HG03521 (cell line): ENCODE results near the gene BID.
"Not testable (repeated sequence)": the region's sequence is repeated elsewhere in the genome, so short reads cannot be mapped to it uniquely, and the experiment has no call there.

Experiments
- ATAC-seq: cut with Tn5 transposase; IDR thresholded peaks from one replicate; pipeline ENCODE4 v1.9.1; 2021; ENCODE audit warnings: mild to moderate bottlenecking, moderate library complexity; ENCODE audit not compliant: unreplicated experiment

BID gene

GRCh38 chr22:17705951-17706900, 68.0 kb downstream of the BID start:
- peak; percentile 56 for ATAC-seq

GRCh38 chr22:17705546-17705945, 68.7 kb downstream of the BID start:
- no peak for ATAC-seq

DNA sequence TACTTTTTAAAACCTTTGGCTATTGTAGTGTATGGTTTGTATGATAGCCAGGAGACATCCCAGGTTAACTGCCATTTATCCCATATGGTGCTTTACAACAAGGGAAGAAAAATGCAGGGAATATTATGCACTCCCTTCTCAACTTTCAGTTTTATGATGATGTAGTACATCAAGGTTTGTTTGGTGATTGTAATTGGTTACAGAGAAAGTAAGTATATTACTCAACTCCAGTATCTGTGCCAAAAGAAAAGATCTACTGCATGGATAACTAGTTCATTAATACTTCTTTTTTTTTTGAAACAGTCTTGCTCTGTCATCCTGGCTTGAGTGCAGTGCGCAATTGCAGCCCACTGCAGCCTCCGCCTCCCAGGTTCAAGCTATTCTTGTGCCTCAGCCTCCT, 70.5 kb downstream of the BID start:
- ATAC-seq, result no peak

DNA sequence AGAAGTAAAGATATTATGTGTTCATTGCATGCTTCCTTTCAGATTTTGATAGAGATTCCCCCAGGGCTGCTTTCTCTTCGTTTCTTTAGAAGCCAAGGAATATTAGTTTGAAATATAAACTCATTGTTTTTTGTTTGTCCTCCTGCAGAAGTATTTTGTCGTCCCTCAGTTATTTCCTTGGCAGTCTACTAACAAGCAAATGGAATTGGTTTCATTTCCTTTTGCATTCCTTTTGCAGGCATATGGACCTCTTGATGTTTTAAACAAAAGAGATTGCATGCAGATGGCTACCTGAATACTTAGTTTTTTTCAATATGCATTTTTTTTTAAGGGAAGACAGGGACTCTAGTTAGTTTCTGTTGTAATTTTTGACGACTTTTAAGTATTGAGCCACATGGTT, 73.5 kb downstream of the BID start:
- no peak for ATAC-seq

DNA sequence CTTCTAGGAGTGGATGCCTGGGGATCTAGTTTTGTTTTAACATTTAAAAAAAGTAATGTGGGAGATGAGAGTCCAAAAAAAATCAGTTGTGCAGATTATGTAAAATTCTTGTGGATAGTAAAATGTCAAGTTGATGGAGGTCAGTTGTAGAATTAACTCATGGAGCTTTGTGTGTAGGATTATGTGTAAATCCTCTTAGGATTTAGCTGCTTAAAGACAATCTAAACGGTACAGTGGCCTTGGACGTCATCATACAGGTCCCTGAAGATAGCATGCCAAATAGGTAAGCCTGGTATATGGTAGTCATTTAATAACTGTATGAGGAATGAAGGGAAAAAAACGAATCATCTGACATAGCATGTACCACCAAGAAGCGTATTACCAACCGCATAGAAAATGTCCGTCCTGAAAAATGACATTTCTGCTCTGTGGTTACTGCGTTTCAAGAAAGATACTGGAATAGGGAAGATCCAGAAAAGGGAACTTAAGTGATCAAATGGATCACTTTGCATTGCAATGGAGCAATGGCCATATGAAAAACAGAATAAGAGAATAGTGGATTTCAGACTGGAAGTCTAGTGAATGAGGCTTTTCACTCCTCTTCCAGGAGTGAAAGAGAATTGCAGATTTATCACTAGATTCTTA, 74.5 kb downstream of the BID start:
- ATAC-seq, result no peak

GRCh38 chr22:17698948-17699347, 75.3 kb downstream of the BID start:
- no peak for ATAC-seq

- not testable (repeated sequence) for ATAC-seq
Observed at GRCh38 chr22:17698276-17698675, 76.0 kb downstream of the BID start.

GRCh38 chr22:17697196-17697595, 77.1 kb downstream of the BID start:
- not testable (repeated sequence) for ATAC-seq

DNA sequence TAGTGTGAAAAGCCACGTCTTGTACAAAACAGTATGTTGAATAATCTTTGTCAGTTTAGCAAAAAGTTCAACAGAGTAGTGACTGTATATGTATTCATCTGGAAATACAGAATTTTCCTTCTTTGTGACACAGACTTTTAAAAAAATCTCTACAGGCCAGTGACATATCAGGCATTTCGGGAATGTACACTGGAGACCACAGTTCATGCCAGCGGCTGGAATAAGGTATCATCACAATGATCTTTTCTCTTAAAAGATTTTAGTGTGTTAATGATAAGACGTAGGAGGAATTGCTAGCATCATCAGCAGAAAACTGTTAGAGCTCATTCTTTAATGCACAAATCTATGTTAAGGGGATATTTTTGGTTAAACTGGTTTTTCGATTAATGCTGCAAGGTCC, 78.3 kb downstream of the BID start:
- ATAC-seq, result no peak

- no peak for ATAC-seq
Observed at GRCh38 chr22:17694752-17695151, 79.5 kb downstream of the BID start.

DNA sequence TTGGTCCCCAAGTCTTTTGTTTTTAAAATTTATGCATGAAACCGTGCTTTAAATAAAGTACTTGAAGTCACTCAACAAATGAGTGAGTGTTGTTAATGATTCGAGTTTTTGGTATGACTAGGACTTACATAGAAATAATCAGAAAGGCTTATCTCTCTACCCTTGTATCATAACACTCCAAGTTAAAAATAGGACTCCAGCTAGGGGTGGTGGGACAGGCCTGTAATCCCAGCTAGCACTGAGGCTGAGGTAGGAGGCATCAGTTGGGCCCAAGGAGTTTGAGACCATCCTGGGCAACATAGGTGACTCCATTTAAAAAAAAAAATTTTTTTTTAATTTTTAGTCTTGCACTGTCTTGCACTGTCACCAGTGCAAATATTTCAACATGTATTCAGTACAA, 80.1 kb downstream of the BID start:
- ATAC-seq, result no peak

GRCh38 chr22:17692841-17693240, 81.4 kb downstream of the BID start:
- ATAC-seq, result no peak

GRCh38 chr22:17684245-17684644, 90.0 kb downstream of the BID start:
- no peak for ATAC-seq
